ENCODE measurements around the gene SUSD6. TPM values are rescaled to one million over a fixed set of nuclear protein-coding genes. Genes with fewer than 3 reads are reported as not detected.

Gene SUSD6
- total and polyA plus RNA-seq, 2 donors from 2014 or later = 14.3 to 84.2 TPM

DNA sequence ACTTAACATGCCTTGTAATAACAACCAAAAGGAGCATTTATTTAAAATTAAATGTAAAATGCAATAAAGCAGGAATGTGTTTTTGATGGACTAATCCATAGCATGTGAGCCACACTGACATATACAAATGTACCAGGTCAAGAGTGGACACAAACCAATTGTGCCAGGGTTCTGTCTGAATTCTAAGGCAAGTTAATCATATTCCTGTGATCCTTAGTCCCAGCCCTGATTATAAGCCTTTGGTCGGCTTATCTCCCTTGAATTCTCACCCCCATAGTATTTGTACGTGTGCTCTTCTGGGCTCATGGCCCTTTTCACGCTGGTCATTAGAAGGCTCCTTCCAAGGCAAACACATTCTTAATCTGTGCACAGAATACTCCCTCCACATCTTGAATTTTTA lies 144.9 kb downstream of the SUSD6 start:
- no peaks in the 10 kb centered on the region for H3K27me3 ChIP-seq (ENCODE audit: control insufficient read depth, insufficient read depth, low read length)
- peaks cover 0 to 3% (median 0%) of the 10 kb centered on the region in 3 donors for H3K4me1 ChIP-seq (ENCODE audit: control insufficient read depth in 2 of 3, insufficient read depth in 2 of 3, low read depth in 1 of 3, low read length in 3 of 3)
- TF ChIP-seq, protein P1, sequence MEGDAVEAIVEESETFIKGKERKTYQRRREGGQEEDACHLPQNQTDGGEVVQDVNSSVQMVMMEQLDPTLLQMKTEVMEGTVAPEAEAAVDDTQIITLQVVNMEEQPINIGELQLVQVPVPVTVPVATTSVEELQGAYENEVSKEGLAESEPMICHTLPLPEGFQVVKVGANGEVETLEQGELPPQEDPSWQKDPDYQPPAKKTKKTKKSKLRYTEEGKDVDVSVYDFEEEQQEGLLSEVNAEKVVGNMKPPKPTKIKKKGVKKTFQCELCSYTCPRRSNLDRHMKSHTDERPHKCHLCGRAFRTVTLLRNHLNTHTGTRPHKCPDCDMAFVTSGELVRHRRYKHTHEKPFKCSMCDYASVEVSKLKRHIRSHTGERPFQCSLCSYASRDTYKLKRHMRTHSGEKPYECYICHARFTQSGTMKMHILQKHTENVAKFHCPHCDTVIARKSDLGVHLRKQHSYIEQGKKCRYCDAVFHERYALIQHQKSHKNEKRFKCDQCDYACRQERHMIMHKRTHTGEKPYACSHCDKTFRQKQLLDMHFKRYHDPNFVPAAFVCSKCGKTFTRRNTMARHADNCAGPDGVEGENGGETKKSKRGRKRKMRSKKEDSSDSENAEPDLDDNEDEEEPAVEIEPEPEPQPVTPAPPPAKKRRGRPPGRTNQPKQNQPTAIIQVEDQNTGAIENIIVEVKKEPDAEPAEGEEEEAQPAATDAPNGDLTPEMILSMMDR (IDR thresholded peaks at IDR 0.05; ENCODE audit: borderline replicate concordance, extremely low read depth, insufficient read depth) = no peak
- DNase-seq (no peak), FAIRE-seq (no peak)
- no peaks in the 10 kb centered on the region for H3K9me3 ChIP-seq (ENCODE audit: control insufficient read depth in 2 of 3, insufficient read depth in 1 of 3, low read length in 3 of 3)
- no peak overlapping the region for H3K27ac ChIP-seq (ENCODE audit: low read depth in 2 of 2, low read length in 2 of 2)
- no peak overlapping the region for H3K4me3 ChIP-seq (ENCODE audit: low read length in 3 of 3)
- intact Hi-C loops (cut with DNase I) = no loop called here
- no peaks in the 10 kb centered on the region for H3K36me3 ChIP-seq (ENCODE audit: control insufficient read depth in 2 of 3, insufficient read depth in 3 of 3, low read length in 3 of 3)
- H3K9ac ChIP-seq (ENCODE audit: low read length in 3 of 3) = no peak overlapping the region

DNA sequence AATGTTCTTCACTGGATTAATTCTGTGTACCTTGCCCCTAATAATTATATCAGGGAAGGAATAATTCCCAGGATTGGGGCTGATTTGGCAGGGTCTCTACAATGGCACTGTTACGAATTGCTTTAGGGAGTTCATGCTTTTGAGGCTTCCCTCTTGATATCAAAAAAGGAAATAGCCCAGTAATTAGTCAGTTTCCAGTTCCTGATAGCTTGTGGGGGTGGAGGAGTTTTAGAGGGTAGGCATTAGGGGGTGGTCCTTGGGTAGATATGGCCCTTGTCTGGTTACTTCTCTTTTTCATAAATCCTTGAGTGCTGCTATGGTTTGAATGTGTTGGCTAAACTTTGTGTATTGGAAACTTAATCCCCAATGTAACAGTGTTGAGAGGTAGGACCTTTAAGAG lies 149.4 kb downstream of the SUSD6 start:
- intact Hi-C loops (cut with DNase I) = no loop called here
- DNase-seq (no peak), FAIRE-seq (no peak)
- Histone ChIP-seq H3K27me3 (ENCODE audit: control insufficient read depth, insufficient read depth, low read length) (no peaks in the 10 kb centered on the region), H3K9ac (ENCODE audit: low read length in 3 of 3) (no peak overlapping the region), H3K4me1 (ENCODE audit: control insufficient read depth in 2 of 3, insufficient read depth in 2 of 3, low read depth in 1 of 3, low read length in 3 of 3) (peaks cover 0 to under 1% (median 0%) of the 10 kb centered on the region in 3 donors), H3K27ac (ENCODE audit: low read depth in 2 of 2, low read length in 2 of 2) (no peak overlapping the region), H3K4me3 (ENCODE audit: low read length in 3 of 3) (no peak overlapping the region), H3K36me3 (ENCODE audit: control insufficient read depth in 2 of 3, insufficient read depth in 3 of 3, low read length in 3 of 3) (no peaks in the 10 kb centered on the region), H3K9me3 (ENCODE audit: control insufficient read depth in 2 of 3, insufficient read depth in 1 of 3, low read length in 3 of 3) (no peaks in the 10 kb centered on the region)
- TF ChIP-seq, protein P1 (IDR thresholded peaks at IDR 0.05; ENCODE audit: borderline replicate concordance, extremely low read depth, insufficient read depth) = no peak

DNA sequence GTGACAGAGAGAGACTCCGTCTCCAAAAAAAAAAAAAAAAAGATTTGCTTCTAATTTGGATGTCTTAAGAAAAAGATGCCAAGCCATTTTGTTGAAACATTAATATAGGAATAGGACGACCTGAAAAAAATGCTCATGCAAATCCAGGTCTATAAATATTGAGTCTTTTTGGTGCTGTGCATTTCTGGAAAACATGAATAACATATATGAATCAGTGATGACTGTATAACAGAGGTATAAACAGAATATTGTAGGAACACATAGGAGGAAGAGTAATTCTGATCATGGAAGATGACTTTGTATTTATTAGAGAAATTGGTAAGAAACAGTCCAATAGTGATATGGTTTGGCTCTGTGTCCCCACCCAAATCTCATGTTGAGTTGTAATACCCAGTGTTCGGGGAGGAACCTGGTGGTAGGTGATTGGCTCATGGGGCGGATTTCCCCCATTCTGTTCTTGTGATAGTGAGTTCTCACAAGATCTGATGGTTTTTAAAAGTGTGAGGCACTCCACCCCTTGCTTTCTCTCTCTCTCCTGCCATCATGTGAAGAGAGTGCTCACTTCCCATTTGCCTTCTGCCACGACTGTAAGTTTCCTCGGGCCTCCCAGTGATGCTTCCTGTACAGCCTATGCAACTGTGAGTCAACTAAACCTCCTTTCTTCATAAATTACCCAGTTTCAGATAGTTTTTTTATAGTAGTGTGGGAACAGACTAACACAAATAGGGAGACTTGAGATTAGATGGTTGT lies 152.5 kb downstream of the SUSD6 start:
- H3K9me3 ChIP-seq (ENCODE audit: control insufficient read depth in 2 of 3, insufficient read depth in 1 of 3, low read length in 3 of 3) = no peaks in the 10 kb centered on the region
- TF ChIP-seq, protein P1 (IDR thresholded peaks at IDR 0.05; ENCODE audit: borderline replicate concordance, extremely low read depth, insufficient read depth) = no peak
- no peak overlapping the region for H3K4me3 ChIP-seq (ENCODE audit: low read length in 3 of 3)
- H3K36me3 ChIP-seq (ENCODE audit: control insufficient read depth in 2 of 3, insufficient read depth in 3 of 3, low read length in 3 of 3) = peaks cover 6 to 12% (median 7%) of the 10 kb centered on the region in 3 donors
- no peaks in the 10 kb centered on the region for H3K27me3 ChIP-seq (ENCODE audit: control insufficient read depth, insufficient read depth, low read length)
- H3K4me1 ChIP-seq (ENCODE audit: control insufficient read depth in 2 of 3, insufficient read depth in 2 of 3, low read depth in 1 of 3, low read length in 3 of 3) = peaks cover 6 to 12% (median 10%) of the 10 kb centered on the region in 3 donors
- no peak overlapping the region for H3K27ac ChIP-seq (ENCODE audit: low read depth in 2 of 2, low read length in 2 of 2)
- intact Hi-C loops (cut with DNase I) = no loop called here
- H3K9ac ChIP-seq (ENCODE audit: low read length in 3 of 3) = no peak overlapping the region
- DNase-seq = no peak
- FAIRE-seq = no peak

Other genes with a start within 250 kb of the SUSD6 start
- 168 TPM for gene ERH, start 213.3 kb upstream of the SUSD6 start, total RNA-seq
- gene ERH, start 213.3 kb upstream of the SUSD6 start, polyA plus RNA-seq (ENCODE audit: insufficient read depth, low read depth, low replicate concordance) = 193 TPM
- gene SLC39A9, start 212.9 kb upstream of the SUSD6 start, total RNA-seq = 77.7 TPM
- gene SLC39A9, start 212.9 kb upstream of the SUSD6 start, polyA plus RNA-seq (ENCODE audit: insufficient read depth, low read depth, low replicate concordance) = 45.9 TPM
- gene PLEKHD1, start 126.9 kb upstream of the SUSD6 start, total RNA-seq = 0.25 TPM
- gene PLEKHD1, start 126.9 kb upstream of the SUSD6 start, polyA plus RNA-seq (ENCODE audit: insufficient read depth, low read depth, low replicate concordance) = 3.4 TPM
- gene CCDC177, start 36.7 kb upstream of the SUSD6 start, total RNA-seq = not detected
- gene CCDC177, start 36.7 kb upstream of the SUSD6 start, polyA plus RNA-seq (ENCODE audit: insufficient read depth, low read depth, low replicate concordance) = not detected
- 340 TPM for gene SRSF5, start 155.5 kb downstream of the SUSD6 start, total RNA-seq
- gene SRSF5, start 155.5 kb downstream of the SUSD6 start, polyA plus RNA-seq (ENCODE audit: insufficient read depth, low read depth, low replicate concordance) = 207 TPM
- not detected for gene SLC10A1, start 185.6 kb downstream of the SUSD6 start, total RNA-seq
- not detected for gene SLC10A1, start 185.6 kb downstream of the SUSD6 start, polyA plus RNA-seq (ENCODE audit: insufficient read depth, low read depth, low replicate concordance)

Data from kidney (tissue), 14 donors.